Dendritic cell treated with granulocyte-macrophage colony-stimulating factor and Interleukin-4, amounts not matched to agents 40 ng/mL and 50 ng/mL, for 4 days (primary cell): ENCODE data around the gene BRD1.

ENCODE experiments used
- H3K27ac Mint-ChIP-seq: one replicate; pipeline ENCODE4 v1.8.0; 2022; ENCODE audit warnings: mild to moderate bottlenecking, mixed read lengths
- H3K27me3 Mint-ChIP-seq: one replicate; pipeline ENCODE4 v1.8.0; 2022; ENCODE audit warnings: mild to moderate bottlenecking, mixed read lengths
- H3K36me3 Mint-ChIP-seq: one replicate; pipeline ENCODE4 v1.8.0; 2022; ENCODE audit warnings: low read depth, mixed read lengths
- H3K4me1 Mint-ChIP-seq: one replicate; pipeline ENCODE4 v1.8.0; 2022; ENCODE audit warnings: low read depth, mixed read lengths
- H3K4me3 Mint-ChIP-seq: one replicate; pipeline ENCODE4 v1.8.0; 2022; ENCODE audit warnings: mild to moderate bottlenecking, moderate library complexity, mixed read lengths
- H3K9me3 Mint-ChIP-seq: one replicate; pipeline ENCODE4 v1.8.0; 2022; ENCODE audit warnings: mixed read lengths
- intact Hi-C: fragments of 100-400 bp; cut with micrococcal nuclease; formaldehyde crosslinking; loops from one replicate; pipeline ENCODE4 v1.15.0; 2022

BRD1 gene

GRCh38 chr22:49735901-49736421 is 91.7 kb downstream of the BRD1 start:
- H3K36me3 Mint-ChIP-seq, result no peaks in the 10 kb centered on the region
- H3K4me3 Mint-ChIP-seq, result no peak overlapping the region
- intact Hi-C loops, result no loop called here
- H3K4me1 Mint-ChIP-seq, result no peaks in the 10 kb centered on the region
- H3K27me3 Mint-ChIP-seq, result peaks cover 14% of the 10 kb centered on the region
- H3K27ac Mint-ChIP-seq, result no peak overlapping the region
- H3K9me3 Mint-ChIP-seq, result peaks cover 22% of the 10 kb centered on the region

DNA sequence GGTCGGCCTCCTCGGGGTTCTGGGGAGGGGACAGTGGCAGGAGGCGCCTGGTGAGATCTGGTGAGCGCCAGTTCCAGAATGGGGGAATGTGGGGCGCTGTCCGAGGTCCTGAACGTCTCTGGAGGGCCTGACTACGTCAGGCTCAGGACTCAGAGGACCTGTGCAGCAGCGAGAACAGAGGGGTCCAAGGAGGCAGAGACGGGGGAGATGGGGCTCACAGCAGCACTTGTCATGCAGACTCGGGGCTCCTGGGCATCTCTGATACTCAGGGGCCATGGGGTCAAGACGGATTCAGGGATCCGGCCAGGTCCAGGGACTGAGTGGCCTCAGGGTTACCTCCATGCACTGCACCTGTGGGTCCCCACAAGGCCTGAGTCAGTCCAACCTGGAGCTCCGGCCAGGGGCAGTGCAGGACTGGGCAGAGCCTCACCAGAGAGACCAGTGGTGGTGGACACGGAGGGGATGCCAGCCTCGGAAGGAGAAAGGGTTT is 92.2 kb downstream of the BRD1 start:
- H3K9me3 Mint-ChIP-seq, result peaks cover 22% of the 10 kb centered on the region
- H3K4me3 Mint-ChIP-seq, result no peak overlapping the region
- intact Hi-C loops, result no loop called here
- H3K36me3 Mint-ChIP-seq, result no peaks in the 10 kb centered on the region
- H3K27ac Mint-ChIP-seq, result no peak overlapping the region
- H3K4me1 Mint-ChIP-seq, result no peaks in the 10 kb centered on the region
- peaks cover 15% of the 10 kb centered on the region for H3K27me3 Mint-ChIP-seq

DNA sequence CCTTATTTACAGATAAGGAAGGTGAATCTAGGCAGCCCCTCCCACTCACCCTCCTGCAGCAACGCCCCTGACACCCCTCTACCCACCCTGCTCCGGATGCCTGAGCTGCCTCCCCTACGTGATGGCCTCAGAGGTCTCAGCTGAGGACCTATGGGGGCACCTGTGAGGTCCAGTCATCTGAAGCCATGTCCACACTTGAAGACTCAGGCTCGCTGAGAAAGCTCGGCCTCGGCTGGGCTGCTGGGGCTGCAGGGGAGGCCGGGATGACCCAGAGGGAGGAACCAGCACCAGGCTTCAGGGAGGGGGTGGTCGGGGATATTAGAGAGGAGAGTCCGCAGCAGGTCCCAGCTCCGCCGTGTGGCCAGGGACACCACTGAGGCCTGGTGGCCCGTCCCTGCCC is 92.8 kb downstream of the BRD1 start:
- Mint-ChIP-seq H3K4me1 (no peaks in the 10 kb centered on the region), H3K27ac (no peak overlapping the region), H3K27me3 (peaks cover 17% of the 10 kb centered on the region), H3K9me3 (peaks cover 20% of the 10 kb centered on the region), H3K36me3 (no peaks in the 10 kb centered on the region), H3K4me3 (no peak overlapping the region)
- intact Hi-C loops, result no loop called here

DNA sequence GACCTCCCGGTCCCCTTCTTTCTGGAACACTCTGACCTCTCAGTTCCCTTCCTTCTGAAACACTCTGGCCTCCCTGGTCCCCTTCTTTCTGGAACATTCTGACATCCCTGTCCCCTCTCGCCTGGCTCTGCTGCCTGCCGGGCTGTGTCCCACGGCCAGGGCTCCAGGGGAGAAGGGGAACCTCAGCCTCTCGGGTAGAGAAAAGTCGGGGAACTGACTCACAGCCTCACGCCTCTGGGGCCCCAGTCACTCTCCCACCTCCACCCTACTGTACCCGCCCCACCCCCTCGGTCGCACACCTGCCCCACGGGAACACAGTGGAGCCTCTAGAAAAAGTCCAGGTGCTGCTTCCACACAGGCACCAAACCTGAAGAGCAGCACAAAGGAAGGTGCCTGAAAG is 93.3 kb downstream of the BRD1 start:
- H3K4me1 Mint-ChIP-seq, result no peaks in the 10 kb centered on the region
- intact Hi-C loops, result no loop called here
- H3K4me3 Mint-ChIP-seq, result no peak overlapping the region
- peaks cover 18% of the 10 kb centered on the region for H3K27me3 Mint-ChIP-seq
- peaks cover 15% of the 10 kb centered on the region for H3K9me3 Mint-ChIP-seq
- no peaks in the 10 kb centered on the region for H3K36me3 Mint-ChIP-seq
- H3K27ac Mint-ChIP-seq, result no peak overlapping the region

DNA sequence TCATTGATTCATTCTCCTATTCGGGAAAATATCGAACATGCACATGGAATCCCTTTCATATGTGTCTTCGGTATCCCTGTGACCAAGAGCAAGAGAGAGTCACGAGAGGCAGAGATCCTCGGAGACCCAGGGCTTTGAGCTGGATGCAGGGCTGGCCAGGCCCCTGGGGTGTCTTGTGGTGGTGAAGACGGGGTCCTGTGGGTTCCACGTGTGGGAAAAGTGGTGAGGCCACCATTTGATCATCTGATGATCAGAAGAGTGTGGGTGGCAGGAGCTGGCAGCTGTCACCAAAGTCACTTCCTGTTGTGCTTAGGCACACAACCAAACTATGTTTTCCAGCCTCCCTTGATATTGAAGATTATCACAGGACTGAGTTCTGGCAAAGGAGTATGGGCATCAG is 94.0 kb downstream of the BRD1 start:
- H3K4me3 Mint-ChIP-seq, result no peak overlapping the region
- intact Hi-C loops, result no loop called here
- no peak overlapping the region for H3K27ac Mint-ChIP-seq
- no peaks in the 10 kb centered on the region for H3K36me3 Mint-ChIP-seq
- peaks cover 7% of the 10 kb centered on the region for H3K9me3 Mint-ChIP-seq
- H3K27me3 Mint-ChIP-seq, result peaks cover 23% of the 10 kb centered on the region
- H3K4me1 Mint-ChIP-seq, result no peaks in the 10 kb centered on the region

GRCh38 chr22:49730656-49731055 is 97.0 kb downstream of the BRD1 start:
- intact Hi-C loops, result no loop called here
- H3K9me3 Mint-ChIP-seq, result no peaks in the 10 kb centered on the region
- peaks cover 48% of the 10 kb centered on the region for H3K27me3 Mint-ChIP-seq
- H3K27ac Mint-ChIP-seq, result no peak overlapping the region
- no peaks in the 10 kb centered on the region for H3K4me1 Mint-ChIP-seq
- H3K36me3 Mint-ChIP-seq, result no peaks in the 10 kb centered on the region
- no peak overlapping the region for H3K4me3 Mint-ChIP-seq

DNA sequence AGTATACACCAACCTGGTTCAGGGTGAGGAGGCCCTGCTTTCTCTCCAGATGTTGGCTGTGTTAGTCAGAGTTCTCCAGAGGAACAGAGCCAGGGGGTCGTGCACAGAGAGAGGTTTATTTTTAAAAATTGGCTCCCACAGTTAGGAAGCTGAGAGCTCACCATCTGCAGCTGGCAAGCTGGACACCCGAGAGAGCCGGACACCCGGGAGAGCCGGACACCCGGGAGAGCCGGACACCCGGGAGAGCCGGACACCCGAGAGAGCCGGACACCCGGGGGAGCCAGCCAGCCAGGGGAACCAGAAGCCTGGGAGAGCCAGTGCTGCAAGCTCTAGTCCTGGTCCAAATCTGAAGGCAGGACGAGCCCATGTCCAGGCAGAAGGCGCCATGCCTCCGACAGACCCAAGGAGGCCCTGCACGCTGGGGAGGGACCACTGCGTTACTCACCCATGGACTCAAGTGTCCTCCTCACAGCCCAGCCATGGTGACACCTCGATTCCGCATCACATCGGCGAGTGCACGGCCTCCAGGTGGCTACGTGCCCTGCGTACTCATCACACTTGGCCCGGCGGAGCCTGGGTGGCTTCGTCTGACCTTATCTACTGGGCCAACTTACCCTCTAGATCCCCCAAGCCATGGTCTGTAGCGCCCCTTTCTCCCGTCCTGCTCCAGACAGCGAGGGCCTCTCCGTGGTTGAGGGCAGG is 99.0 kb downstream of the BRD1 start:
- H3K4me1 Mint-ChIP-seq, result peaks cover 9% of the 10 kb centered on the region
- peaks cover 63% of the 10 kb centered on the region for H3K27me3 Mint-ChIP-seq
- no peaks in the 10 kb centered on the region for H3K9me3 Mint-ChIP-seq
- H3K36me3 Mint-ChIP-seq, result no peaks in the 10 kb centered on the region
- intact Hi-C loops, result no loop called here
- H3K4me3 Mint-ChIP-seq, result no peak overlapping the region
- no peak overlapping the region for H3K27ac Mint-ChIP-seq

- intact Hi-C loops, result no loop called here
- peaks cover 9% of the 10 kb centered on the region for H3K4me1 Mint-ChIP-seq
- peaks cover 68% of the 10 kb centered on the region for H3K27me3 Mint-ChIP-seq
- H3K9me3 Mint-ChIP-seq, result no peaks in the 10 kb centered on the region
- H3K4me3 Mint-ChIP-seq, result no peak overlapping the region
- no peaks in the 10 kb centered on the region for H3K36me3 Mint-ChIP-seq
- H3K27ac Mint-ChIP-seq, result no peak overlapping the region
Measured at GRCh38 chr22:49727881-49728569, 99.6 kb downstream of the BRD1 start.

GRCh38 chr22:49727191-49727880 is 100.3 kb downstream of the BRD1 start:
- Mint-ChIP-seq H3K4me3 (no peak overlapping the region), H3K27ac (no peak overlapping the region), H3K9me3 (no peaks in the 10 kb centered on the region), H3K4me1 (peaks cover 9% of the 10 kb centered on the region), H3K27me3 (peaks cover 70% of the 10 kb centered on the region), H3K36me3 (no peaks in the 10 kb centered on the region)
- intact Hi-C loops, result no loop called here

GRCh38 chr22:49726701-49727101 is 101.0 kb downstream of the BRD1 start:
- H3K27ac Mint-ChIP-seq, result no peak overlapping the region

GRCh38 chr22:49726022-49726681 is 101.5 kb downstream of the BRD1 start:
- Mint-ChIP-seq H3K4me3 (no peak overlapping the region), H3K9me3 (no peaks in the 10 kb centered on the region), H3K27ac (no peak overlapping the region), H3K36me3 (no peaks in the 10 kb centered on the region), H3K27me3 (peaks cover 73% of the 10 kb centered on the region), H3K4me1 (peaks cover 9% of the 10 kb centered on the region)
- intact Hi-C loops, result no loop called here

More at GRCh38 chr22:49726701-49727101, 101.0 kb downstream of the BRD1 start:
- Mint-ChIP-seq H3K4me3 (no peak overlapping the region), H3K4me1 (peaks cover 9% of the 10 kb centered on the region), H3K36me3 (no peaks in the 10 kb centered on the region), H3K9me3 (no peaks in the 10 kb centered on the region), H3K27me3 (peaks cover 70% of the 10 kb centered on the region)
- intact Hi-C loops, result no loop called here

- H3K4me3 Mint-ChIP-seq, result no peak overlapping the region
- no peak overlapping the region for H3K27ac Mint-ChIP-seq
- H3K27me3 Mint-ChIP-seq, result peaks cover 72% of the 10 kb centered on the region
- peaks cover 9% of the 10 kb centered on the region for H3K4me1 Mint-ChIP-seq
- H3K36me3 Mint-ChIP-seq, result no peaks in the 10 kb centered on the region
- H3K9me3 Mint-ChIP-seq, result no peaks in the 10 kb centered on the region
- intact Hi-C loops, result no loop called here
Measured at GRCh38 chr22:49725516-49725915, 102.2 kb downstream of the BRD1 start.

DNA sequence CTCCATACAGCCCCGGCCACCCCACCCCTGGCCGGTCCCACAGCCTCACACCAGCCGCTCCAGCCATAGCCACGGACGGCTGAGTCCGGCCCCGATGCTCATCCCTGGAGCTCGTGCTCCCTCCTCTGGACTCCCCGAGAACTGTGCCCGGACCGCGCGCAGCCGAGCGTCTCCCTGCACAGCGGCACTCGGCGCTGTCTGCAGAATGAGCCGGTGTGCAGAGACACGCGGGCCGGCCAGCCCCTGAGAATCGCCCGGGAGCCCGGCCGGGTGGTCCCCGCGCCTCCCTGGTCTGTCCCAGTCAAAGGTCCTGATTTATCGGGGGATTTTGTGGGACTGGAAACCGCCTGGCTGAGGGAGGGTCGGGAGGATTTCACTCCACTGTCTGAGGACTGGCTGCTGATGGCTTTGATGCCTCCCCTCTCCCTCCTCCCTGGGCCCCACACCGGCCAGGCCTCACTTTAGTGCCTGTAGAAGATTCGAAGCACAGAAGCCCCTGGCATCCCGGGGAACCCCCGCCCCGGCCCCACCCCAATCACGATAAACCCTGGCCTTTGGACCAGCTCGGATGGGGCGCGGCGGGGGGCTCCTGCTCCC is 102.7 kb downstream of the BRD1 start:
- no peak overlapping the region for H3K27ac Mint-ChIP-seq
- no peaks in the 10 kb centered on the region for H3K9me3 Mint-ChIP-seq
- peaks cover 70% of the 10 kb centered on the region for H3K27me3 Mint-ChIP-seq
- no peak overlapping the region for H3K4me3 Mint-ChIP-seq
- H3K4me1 Mint-ChIP-seq, result peaks cover 9% of the 10 kb centered on the region
- intact Hi-C loops, result no loop called here
- H3K36me3 Mint-ChIP-seq, result no peaks in the 10 kb centered on the region
